GM12872 (cell line): ENCODE measurements around the gene TANC1.

Experiments
- TF ChIP-seq, protein P1 (sequence below): IDR thresholded peaks from 3 replicates; pipeline ENCODE4 v1.5.1; 2011; ENCODE audit warnings: low read depth, mild to moderate bottlenecking, low read length, moderate library complexity; ENCODE audit not compliant: insufficient read depth

The TANC1 gene

DNA sequence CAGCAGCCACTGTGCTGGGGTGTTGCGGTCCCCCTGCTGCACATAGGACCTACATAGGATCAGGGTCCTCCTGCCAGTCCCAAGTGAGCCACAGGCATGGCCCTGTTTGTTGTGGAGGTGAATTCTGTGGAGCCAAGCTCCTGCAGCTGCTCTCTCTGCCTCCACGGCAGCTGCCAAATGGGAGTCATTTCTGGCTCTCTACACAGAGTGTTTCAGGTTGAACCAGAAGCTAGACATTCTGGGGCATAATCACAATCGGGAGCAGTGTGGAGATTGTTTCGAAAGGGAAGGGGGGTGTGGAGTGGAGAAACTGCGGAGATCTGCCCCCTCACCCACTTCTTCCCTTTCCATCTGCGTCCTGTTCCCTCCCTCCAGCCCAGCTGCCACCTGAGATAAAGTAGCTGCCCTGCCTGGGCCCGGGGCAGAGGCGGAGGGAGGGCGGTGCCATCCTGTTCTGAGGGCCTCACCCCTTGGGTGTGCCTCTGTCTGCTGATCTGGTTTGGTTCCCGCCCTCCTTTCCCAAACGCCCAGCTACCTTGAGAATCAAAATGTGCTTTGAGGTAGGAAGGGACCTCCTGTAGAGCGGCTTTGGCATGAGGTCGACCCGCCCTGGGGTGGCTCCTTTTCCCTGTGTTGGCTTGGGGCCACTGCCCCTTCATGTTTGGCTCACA lies 178.7 kb downstream of the TANC1 start:
- TF ChIP-seq, protein P1, sequence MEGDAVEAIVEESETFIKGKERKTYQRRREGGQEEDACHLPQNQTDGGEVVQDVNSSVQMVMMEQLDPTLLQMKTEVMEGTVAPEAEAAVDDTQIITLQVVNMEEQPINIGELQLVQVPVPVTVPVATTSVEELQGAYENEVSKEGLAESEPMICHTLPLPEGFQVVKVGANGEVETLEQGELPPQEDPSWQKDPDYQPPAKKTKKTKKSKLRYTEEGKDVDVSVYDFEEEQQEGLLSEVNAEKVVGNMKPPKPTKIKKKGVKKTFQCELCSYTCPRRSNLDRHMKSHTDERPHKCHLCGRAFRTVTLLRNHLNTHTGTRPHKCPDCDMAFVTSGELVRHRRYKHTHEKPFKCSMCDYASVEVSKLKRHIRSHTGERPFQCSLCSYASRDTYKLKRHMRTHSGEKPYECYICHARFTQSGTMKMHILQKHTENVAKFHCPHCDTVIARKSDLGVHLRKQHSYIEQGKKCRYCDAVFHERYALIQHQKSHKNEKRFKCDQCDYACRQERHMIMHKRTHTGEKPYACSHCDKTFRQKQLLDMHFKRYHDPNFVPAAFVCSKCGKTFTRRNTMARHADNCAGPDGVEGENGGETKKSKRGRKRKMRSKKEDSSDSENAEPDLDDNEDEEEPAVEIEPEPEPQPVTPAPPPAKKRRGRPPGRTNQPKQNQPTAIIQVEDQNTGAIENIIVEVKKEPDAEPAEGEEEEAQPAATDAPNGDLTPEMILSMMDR, result no peak

DNA sequence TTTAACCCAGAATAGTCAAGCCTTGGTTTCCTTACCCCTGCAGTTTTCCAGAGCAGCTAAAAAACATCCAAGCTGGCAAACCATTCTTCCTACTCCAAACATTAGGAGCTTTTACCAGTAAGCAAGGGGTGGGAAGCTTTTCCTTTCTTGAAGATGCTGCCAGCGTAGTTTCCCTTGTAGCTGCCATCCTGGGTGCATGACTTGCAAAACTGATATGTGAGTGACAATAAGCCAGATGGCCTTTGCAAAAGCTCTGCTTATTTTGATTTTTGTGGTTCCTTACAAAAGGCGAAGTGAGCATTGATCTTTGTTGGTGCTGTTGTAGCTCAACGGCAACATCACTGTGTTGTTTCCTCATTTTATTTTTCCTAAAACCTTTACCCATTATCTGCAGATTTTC lies 179.2 kb downstream of the TANC1 start:
- TF ChIP-seq, protein P1, result no peak

DNA sequence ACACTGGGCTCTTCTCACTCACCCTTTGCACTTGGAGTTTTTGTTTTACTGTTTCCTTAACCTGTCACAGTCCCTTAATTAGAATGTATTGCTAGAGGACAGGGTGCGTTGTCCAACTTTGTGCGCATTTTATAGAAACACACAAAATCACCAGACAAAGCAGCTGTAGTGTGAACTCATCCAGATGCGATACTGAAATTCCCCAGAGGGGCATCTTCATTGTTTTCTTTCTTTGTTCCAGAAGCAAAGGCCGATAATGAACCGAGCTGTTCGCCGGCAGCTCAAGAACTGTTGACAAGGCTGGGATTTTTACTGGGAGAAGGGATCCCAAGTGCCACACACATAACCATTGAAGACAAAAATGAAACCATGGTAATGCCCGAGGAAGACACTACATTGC lies 180.5 kb downstream of the TANC1 start:
- TF ChIP-seq, protein P1, result no peak

DNA sequence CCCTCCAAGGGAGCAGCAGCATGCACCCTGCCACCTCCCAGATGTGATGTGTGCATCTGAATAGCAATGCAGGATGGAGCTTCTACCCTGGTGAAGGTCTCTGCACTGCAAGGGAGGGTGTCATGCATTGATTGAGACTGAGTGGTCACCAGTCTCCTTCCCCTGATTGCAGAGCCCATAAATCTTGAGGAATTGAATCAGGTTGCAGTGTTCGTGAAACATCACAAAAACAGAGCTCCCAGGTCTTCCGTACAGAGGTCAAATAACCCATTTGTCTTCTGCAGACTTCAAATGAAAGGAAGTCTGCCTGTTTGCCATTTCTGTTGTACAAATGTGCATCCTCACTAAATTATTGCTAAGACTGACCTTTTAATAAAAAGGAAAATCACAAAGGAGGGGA lies 181.3 kb downstream of the TANC1 start:
- TF ChIP-seq, protein P1, result no peak

DNA sequence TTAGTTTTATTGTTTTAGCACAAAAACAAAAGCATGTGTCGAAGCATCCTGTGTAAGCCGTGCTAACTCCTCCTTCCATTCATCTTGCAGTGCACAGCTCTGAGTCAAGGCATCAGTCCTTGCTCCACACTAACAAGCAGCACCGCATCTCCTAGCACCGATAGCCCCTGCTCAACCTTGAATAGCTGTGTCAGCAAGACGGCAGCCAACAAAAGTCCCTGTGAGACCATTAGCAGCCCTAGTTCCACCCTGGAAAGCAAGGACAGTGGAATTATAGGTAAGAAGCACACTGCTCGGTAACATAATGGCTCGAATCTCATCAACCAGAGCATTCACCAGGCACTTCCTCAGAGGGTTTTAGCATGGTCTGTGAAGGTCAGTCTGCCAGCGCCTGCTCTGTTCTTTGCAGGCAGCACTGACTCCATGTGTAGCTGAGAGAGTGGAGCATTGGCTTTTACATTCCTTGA lies 181.9 kb downstream of the TANC1 start:
- TF ChIP-seq, protein P1, result no peak

DNA sequence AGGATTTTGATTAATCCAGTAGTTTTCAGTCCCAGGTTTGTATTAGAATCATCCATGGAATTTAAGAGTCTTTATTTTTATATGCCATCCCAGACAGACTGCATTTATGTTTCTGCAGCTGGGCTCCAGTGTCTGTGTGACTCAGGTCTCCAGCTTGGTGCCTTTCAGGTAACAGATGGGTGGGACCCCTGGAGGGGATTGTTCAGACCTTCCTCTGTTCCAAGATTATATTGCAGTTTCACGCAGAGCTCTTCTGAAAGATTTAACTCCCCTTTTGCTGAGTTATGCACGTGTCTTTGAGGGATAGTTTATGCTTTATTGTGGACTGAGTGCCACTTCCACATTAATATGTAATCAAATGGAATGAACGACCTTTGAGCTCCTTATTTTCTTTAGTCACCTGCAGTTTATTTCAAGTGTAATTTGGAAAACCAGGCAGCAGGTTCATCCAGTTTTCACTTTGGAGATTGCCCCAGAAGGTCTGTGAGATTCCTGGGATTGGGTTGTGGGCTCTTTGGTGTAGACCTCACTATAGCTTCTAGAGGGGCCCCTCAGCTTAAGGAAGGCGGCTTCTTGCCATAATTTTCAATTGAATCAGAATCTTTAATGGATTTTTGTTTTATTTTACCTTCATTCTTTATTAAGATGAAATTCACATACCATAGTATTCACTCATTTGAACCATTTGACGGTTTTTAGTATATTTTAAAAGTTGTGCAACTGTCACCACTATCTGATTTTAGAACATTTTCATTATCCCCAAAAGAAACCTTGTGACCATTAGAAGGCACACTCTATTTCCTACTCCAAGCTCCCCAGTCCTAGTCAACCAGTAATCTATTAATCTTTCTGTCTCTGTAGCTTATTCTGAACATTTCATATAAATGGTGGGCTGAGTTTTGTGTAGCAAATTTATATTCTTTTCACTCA lies 183.0 kb downstream of the TANC1 start:
- TF ChIP-seq, protein P1, result no peak

DNA sequence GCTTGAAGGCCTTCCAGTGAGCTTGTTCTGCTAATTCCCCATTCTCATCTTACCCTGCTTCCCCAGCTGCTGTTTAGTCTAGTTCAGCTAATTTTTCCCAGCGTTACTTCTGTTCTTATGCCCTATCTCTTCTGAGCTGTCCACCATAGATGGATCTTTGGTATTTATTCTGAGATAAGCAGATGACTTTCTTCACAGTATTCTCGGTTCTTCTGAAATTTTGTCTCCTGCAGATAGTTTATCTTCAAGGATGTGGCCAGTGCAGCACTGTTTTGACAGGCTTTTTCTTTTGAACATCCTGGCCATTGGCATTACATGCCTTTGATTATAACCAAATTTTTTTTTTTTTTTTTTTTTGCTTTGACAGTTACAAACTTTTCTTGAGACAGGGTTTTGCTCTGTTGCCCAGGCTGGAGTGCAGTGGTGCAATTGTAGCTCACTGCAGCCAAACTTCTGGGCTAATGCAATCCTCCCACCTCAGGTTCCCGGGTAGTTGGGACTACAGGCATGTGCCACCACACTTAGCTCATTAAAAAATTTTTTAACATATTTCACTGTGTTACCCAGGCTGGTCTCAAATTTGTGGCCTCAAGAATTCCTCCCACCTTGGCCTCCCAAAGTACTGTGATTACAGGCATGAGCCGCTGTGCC lies 183.8 kb downstream of the TANC1 start:
- TF ChIP-seq, protein P1, result no peak
